A549 (cell line): ENCODE data around the gene FAM228A. TPM values are rescaled to one million over a fixed set of nuclear protein-coding genes. Genes with fewer than 3 reads are reported as not detected.

Experiments
- ATAC-seq, 2 experiments: fragments of 200-7000 bp in 1 of 2; fragments of >200 bp in 1 of 2; cut with Nextera tagmentation in 1 of 2; cut with Tn5 transposase in 1 of 2; 3 replicates each; pipeline versions ENCODE4 v1.8.0 to v1.9.1; 2018 to 2020; ENCODE audit warnings: mild to moderate bottlenecking in 1 of 2, moderate library complexity in 1 of 2
- CTCF ChIA-PET: fragments of 300-600 bp; sonication (Branson Sonifier 250); formaldehyde crosslinking; extraction: SDS; loops from one replicate; lab custom pipeline; 2021; ENCODE audit warnings: antibody characterized with exemption, inconsistent platforms; lab: Yijun Ruan, JAX
- POLR2A ChIA-PET: fragments of 350-600 bp; formaldehyde crosslinking; extraction: SDS; loops from one replicate; lab custom pipeline; 2021; ENCODE audit warnings: antibody characterized with exemption, inconsistent platforms; lab: Yijun Ruan, JAX
- DNase-seq, 2 experiments: peaks; one replicate each; pipeline versions ENCODE4 v3.0.0 to v3.0.0-alpha.2; 2011 to 2016; ENCODE audit warnings: low read depth in 1 of 2, low spot score in 1 of 2
- FAIRE-seq: peaks from 2 replicates; lab custom pipeline; 2011; peaks lifted over from hg19 to GRCh38; lab: Jason Lieb, UNC
- H3K27ac ChIP-seq, 2 experiments: fragments of >200 bp; sonication (Bioruptor Twin); formaldehyde crosslinking; 3 replicates each; pipeline ENCODE4 v1.5.1; 2016 to 2017
- H3K4me1 ChIP-seq: fragments of >200 bp; sonication (Bioruptor Twin); formaldehyde crosslinking; 3 replicates; pipeline ENCODE4 v1.6.1; 2016
- H3K4me2 ChIP-seq: fragments of >200 bp; sonication (Bioruptor Twin); formaldehyde crosslinking; 3 replicates; pipeline ENCODE4 v1.6.1; 2016
- H3K4me3 ChIP-seq: fragments of >200 bp; sonication (Bioruptor Twin); formaldehyde crosslinking; 3 replicates; pipeline ENCODE4 v1.5.1; 2016
- H3K9me3 ChIP-seq: fragments of >200 bp; sonication (Bioruptor Twin); formaldehyde crosslinking; 3 replicates; pipeline ENCODE4 v1.6.1; 2016
- BHLHE40 ChIP-seq: IDR thresholded peaks from 2 replicates; pipeline ENCODE4 v1.6.1; 2012; ENCODE audit warnings: low read depth, low read length, inconsistent platforms
- CEBPB ChIP-seq, 2 experiments: fragments of >200 bp in 1 of 2; sonication (Bioruptor Twin) in 1 of 2; formaldehyde crosslinking in 1 of 2; IDR thresholded peaks; 2 replicates each; pipeline ENCODE4 v1.6.1; 2012 to 2016
- EP300 ChIP-seq, 2 experiments: fragments of >200 bp; sonication (Bioruptor Twin); formaldehyde crosslinking; IDR thresholded peaks; 2 replicates in 1 of 2; 3 replicates in 1 of 2; pipeline ENCODE4 v1.6.1; 2016 to 2017
- FOXS1 ChIP-seq: fragments of 250-450 bp; sonication (Bioruptor Pico); IDR thresholded peaks from 2 replicates; pipeline ENCODE4 v1.5.0; 2020; ENCODE audit warnings: mild to moderate bottlenecking, moderate library complexity
- HDAC2 ChIP-seq: fragments of 200-600 bp; sonication (generic); IDR thresholded peaks from 2 replicates; pipeline ENCODE4 v1.6.1; 2016
- HOXA7 ChIP-seq: fragments of 250-450 bp; sonication (Bioruptor Pico); IDR thresholded peaks from 2 replicates; pipeline ENCODE4 v1.5.0; 2020; ENCODE audit warnings: mild to moderate bottlenecking, moderate library complexity
- HOXB13 ChIP-seq: fragments of 250-450 bp; sonication (Bioruptor Pico); IDR thresholded peaks from 2 replicates; pipeline ENCODE4 v1.5.0; 2020; ENCODE audit warnings: low read depth, mild to moderate bottlenecking, moderate library complexity
- HOXB5 ChIP-seq: fragments of 250-450 bp; sonication (Bioruptor Pico); IDR thresholded peaks from 2 replicates; pipeline ENCODE4 v1.5.0; 2020; ENCODE audit warnings: mild to moderate bottlenecking, moderate library complexity
- JUNB ChIP-seq: fragments of >200 bp; sonication (Bioruptor Twin); formaldehyde crosslinking; IDR thresholded peaks from 2 replicates; pipeline ENCODE4 v1.6.1; 2016
- MYC ChIP-seq: IDR thresholded peaks from 2 replicates; pipeline ENCODE4 v1.6.1; 2012; ENCODE audit warnings: mild to moderate bottlenecking, inconsistent platforms, low read length, improper control_type of control experiment, borderline replicate concordance
- NPAS2 ChIP-seq: fragments of 250-450 bp; sonication (Bioruptor Pico); IDR thresholded peaks from 2 replicates; pipeline ENCODE4 v1.8.0; 2022; ENCODE audit warnings: mild to moderate bottlenecking, moderate library complexity, borderline replicate concordance
- PHF8 ChIP-seq: fragments of 200-600 bp; sonication (generic); IDR thresholded peaks from 2 replicates; pipeline ENCODE4 v1.6.1; 2016; ENCODE audit warnings: low read depth, mild to moderate bottlenecking, antibody characterized with exemption, moderate library complexity, borderline replicate concordance
- RAD21 ChIP-seq, 2 experiments: fragments of >200 bp in 1 of 2; sonication (Bioruptor Twin) in 1 of 2; formaldehyde crosslinking in 1 of 2; IDR thresholded peaks in 1 of 2; conservative IDR thresholded peaks in 1 of 2; 2 replicates in 1 of 2; 3 replicates in 1 of 2; pipeline ENCODE4 v1.6.1; 2012 to 2018; ENCODE audit warnings: inconsistent platforms in 1 of 2
- RCOR1 ChIP-seq: fragments of 150-350 bp; IDR thresholded peaks from 2 replicates; pipeline ENCODE4 v1.6.1; 2014; ENCODE audit warnings: antibody characterized with exemption, low read length, low read depth
- RFX5 ChIP-seq: fragments of 450-650 bp; IDR thresholded peaks from 2 replicates; pipeline ENCODE4 v1.7.1; 2014; ENCODE audit warnings: antibody characterized with exemption, mild to moderate bottlenecking, moderate library complexity
- TFCP2L1 ChIP-seq: fragments of 250-450 bp; sonication (Bioruptor Pico); IDR thresholded peaks from 2 replicates; pipeline ENCODE4 v1.5.0; 2021; ENCODE audit warnings: mild to moderate bottlenecking
- TP53 ChIP-seq: fragments of 250-450 bp; sonication (Bioruptor Pico); IDR thresholded peaks from 2 replicates; pipeline ENCODE4 v1.5.0; 2021; ENCODE audit warnings: mild to moderate bottlenecking, moderate library complexity
- ZNF302 ChIP-seq: fragments of 250-450 bp; sonication (Bioruptor Pico); IDR thresholded peaks from 2 replicates; pipeline ENCODE4 v1.9.0; 2021; ENCODE audit warnings: inconsistent platforms, mild to moderate bottlenecking, moderate library complexity
- WGBS: methylation state at CpG from one replicate; pipeline ENCODE4 v1.1.6; 2017; ENCODE audit errors: missing lambda C conversion rate; 5-methylcytosine and 5-hydroxymethylcytosine counted together
- polyA plus RNA-seq, 4 experiments: library from polyadenylated mRNA; depleted of rRNA in 3 of 4; stranded (reverse); fragments of >200 nt; fragmentation: RNase III in 1 of 4; extraction: RNeasy Plus Mini Kit Qiagen cat#74134 plus additional on column Dnase treatment in 1 of 4; gene quantifications; 2 replicates in 3 of 4; 3 replicates in 1 of 4; pipeline ENCODE4 v1.2.3, GENCODE V29; 2011 to 2017
- TF ChIP-seq, protein P1 (sequence below): fragments of 250-450 bp; sonication (Bioruptor Pico); IDR thresholded peaks from 2 replicates; pipeline ENCODE4 v1.5.0; 2020; ENCODE audit warnings: low read depth, mild to moderate bottlenecking, moderate library complexity
- TF ChIP-seq, protein P2 (sequence below): IDR thresholded peaks from 2 replicates; pipeline ENCODE4 v1.6.1; 2012
- TF ChIP-seq, protein P3 (sequence below): IDR thresholded peaks from 2 replicates; pipeline ENCODE4 v1.6.1; 2012
- TF ChIP-seq, protein P4 (sequence below): fragments of 250-450 bp; sonication (Bioruptor Pico); IDR thresholded peaks from 2 replicates; pipeline ENCODE4 v1.5.0; 2021; ENCODE audit warnings: mild to moderate bottlenecking, moderate library complexity, borderline replicate concordance
- TF ChIP-seq, protein P5 (sequence below): IDR thresholded peaks from 2 replicates; pipeline ENCODE4 v1.6.1; 2012; ENCODE audit warnings: low read depth, borderline replicate concordance
- TF ChIP-seq, protein P6 (sequence below): fragments of 450-650 bp; IDR thresholded peaks from 2 replicates; pipeline ENCODE4 v1.6.1; 2014; ENCODE audit warnings: antibody characterized with exemption

FAM228A gene
- polyA plus RNA-seq, 2 of the 4 experiments (the other 2 are of a cell fraction): 0.13 TPM; not detected in 1

DNA sequence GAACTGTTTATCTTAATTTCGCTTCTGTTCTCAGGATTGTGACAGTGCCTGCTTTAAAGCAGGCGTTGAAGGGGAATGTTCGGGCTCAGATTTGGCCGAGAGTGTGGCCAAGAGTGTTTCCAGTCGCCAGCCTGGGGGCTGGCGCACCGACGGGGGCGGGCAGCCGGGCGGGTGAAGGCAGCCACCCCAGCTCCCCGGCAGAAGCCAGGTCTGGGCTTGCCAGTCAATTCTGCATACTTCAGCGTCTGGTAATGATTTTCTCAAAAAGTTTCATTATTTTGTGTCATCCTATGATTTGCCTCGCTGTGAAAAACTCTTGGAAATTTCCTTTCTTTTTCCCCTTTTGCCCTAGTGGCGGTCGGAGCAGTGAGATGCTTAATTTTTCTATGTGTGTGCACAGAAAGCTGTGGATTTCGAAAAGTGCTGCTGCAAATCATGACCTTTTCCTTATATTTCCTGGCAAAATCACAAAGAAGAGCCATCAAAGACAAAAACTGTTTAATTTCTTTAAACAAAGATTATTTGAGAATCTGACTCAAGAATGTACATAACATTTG lies 856 bp downstream of the FAM228A start (continued):
- TF ChIP-seq HDAC2 (no peak), NPAS2 (no peak), CEBPB (IDR thresholded peaks at IDR 0.05) (no peak), BHLHE40 (no peak), TFCP2L1 (CRISPR knock-in tag) (no peak)
- TF ChIP-seq, protein P1, sequence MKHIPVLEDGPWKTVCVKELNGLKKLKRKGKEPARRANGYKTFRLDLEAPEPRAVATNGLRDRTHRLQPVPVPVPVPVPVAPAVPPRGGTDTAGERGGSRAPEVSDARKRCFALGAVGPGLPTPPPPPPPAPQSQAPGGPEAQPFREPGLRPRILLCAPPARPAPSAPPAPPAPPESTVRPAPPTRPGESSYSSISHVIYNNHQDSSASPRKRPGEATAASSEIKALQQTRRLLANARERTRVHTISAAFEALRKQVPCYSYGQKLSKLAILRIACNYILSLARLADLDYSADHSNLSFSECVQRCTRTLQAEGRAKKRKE: no peak
- TF ChIP-seq, protein P2, sequence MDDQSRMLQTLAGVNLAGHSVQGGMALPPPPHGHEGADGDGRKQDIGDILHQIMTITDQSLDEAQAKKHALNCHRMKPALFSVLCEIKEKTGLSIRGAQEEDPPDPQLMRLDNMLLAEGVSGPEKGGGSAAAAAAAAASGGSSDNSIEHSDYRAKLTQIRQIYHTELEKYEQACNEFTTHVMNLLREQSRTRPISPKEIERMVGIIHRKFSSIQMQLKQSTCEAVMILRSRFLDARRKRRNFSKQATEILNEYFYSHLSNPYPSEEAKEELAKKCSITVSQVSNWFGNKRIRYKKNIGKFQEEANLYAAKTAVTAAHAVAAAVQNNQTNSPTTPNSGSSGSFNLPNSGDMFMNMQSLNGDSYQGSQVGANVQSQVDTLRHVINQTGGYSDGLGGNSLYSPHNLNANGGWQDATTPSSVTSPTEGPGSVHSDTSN: no peak
- TF ChIP-seq, protein P3, sequence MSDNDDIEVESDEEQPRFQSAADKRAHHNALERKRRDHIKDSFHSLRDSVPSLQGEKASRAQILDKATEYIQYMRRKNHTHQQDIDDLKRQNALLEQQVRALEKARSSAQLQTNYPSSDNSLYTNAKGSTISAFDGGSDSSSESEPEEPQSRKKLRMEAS: no peak

DNA sequence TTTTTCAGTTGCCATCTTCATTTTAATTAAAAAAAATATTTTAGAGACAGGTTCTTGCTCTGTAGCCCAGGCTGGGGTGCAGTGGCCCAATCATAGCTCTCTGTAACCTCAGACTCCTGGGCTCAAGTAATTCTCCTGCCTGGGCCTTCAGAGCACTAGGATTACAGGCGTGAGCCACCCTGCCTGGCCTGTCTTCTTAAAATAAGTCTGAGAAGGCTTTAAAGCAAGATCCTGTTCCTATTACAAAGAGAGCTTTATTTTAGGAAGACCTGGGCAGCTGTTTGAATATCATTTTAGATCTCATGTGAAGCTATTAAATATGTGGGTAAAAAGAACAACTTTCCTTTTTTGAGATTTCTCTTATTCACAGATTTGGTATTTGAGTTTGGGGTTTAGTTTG lies 1.5 kb downstream of the FAM228A start:
- no peak overlapping the region for H3K27ac ChIP-seq
- DNase-seq (no peak), FAIRE-seq (no peak)
- CTCF ChIA-PET: interaction anchor here (0.8 to 1.2 kb wide), 3 partner anchors 12 to 92 kb away, joined by 3 to 4 read pairs (median 4); partner anchors contain the start of gene TP53I3
- no peak for TF ChIP-seq HOXA7
- no peak for TF ChIP-seq RCOR1
- no peak for TF ChIP-seq FOXS1
- no peak for TF ChIP-seq HOXB5
- TF ChIP-seq RFX5: no peak
- no peak for TF ChIP-seq JUNB
- no peak for TF ChIP-seq EP300 (IDR thresholded peaks at IDR 0.05)
- TF ChIP-seq MYC: no peak
- TF ChIP-seq, protein P4, sequence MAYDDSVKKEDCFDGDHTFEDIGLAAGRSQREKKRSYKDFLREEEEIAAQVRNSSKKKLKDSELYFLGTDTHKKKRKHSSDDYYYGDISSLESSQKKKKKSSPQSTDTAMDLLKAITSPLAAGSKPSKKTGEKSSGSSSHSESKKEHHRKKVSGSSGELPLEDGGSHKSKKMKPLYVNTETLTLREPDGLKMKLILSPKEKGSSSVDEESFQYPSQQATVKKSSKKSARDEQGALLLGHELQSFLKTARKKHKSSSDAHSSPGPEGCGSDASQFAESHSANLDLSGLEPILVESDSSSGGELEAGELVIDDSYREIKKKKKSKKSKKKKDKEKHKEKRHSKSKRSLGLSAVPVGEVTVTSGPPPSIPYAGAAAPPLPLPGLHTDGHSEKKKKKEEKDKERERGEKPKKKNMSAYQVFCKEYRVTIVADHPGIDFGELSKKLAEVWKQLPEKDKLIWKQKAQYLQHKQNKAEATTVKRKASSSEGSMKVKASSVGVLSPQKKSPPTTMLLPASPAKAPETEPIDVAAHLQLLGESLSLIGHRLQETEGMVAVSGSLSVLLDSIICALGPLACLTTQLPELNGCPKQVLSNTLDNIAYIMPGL (CRISPR knock-in tag): no peak
- TF ChIP-seq, all 56 proteins: peak for 0
- POLR2A ChIA-PET: no interaction called here
- no peak overlapping the region for H3K4me3 ChIP-seq
- no peaks in the 10 kb centered on the region for H3K4me1 ChIP-seq
- H3K4me2 ChIP-seq: no peak overlapping the region
- no peak for ATAC-seq
- no peaks in the 10 kb centered on the region for H3K9me3 ChIP-seq
- 77% methylated on average over 1 of the region's 1 CpG for WGBS

DNA sequence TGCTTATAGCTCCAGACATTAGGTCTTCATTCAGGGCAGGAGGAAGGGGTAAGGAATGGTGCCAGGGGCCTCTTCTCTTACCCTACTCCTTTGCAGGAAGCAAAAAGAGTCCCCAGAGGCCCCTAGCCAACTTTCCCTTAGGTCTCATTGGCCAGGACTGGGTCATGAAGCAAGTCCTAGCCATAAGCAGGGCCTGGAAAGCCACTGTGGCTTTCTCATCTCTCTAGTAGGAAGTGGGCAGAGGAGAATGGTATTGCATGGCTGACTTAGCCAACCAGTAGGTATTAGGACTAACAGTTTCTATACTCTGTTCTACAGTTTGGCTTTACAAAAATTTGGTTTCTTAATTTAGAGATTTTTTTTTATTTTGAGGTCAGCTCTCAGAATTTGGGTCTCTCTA lies 4.8 kb downstream of the FAM228A start:
- H3K9me3 ChIP-seq: no peaks in the 10 kb centered on the region
- TF ChIP-seq HOXA7: no peak
- no peak for TF ChIP-seq TP53 (CRISPR knock-in tag)
- no peak for TF ChIP-seq HOXB13 (CRISPR knock-in tag)
- TF ChIP-seq PHF8: no peak
- TF ChIP-seq RAD21 (conservative IDR thresholded peaks at IDR 0.05 in 1 of 2, IDR thresholded peaks at IDR 0.05 in 1 of 2): no peak
- no peak for TF ChIP-seq ZNF302
- TF ChIP-seq, protein P5, sequence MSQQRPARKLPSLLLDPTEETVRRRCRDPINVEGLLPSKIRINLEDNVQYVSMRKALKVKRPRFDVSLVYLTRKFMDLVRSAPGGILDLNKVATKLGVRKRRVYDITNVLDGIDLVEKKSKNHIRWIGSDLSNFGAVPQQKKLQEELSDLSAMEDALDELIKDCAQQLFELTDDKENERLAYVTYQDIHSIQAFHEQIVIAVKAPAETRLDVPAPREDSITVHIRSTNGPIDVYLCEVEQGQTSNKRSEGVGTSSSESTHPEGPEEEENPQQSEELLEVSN: no peak
- no peak for TF ChIP-seq BHLHE40
- TF ChIP-seq, protein P6, sequence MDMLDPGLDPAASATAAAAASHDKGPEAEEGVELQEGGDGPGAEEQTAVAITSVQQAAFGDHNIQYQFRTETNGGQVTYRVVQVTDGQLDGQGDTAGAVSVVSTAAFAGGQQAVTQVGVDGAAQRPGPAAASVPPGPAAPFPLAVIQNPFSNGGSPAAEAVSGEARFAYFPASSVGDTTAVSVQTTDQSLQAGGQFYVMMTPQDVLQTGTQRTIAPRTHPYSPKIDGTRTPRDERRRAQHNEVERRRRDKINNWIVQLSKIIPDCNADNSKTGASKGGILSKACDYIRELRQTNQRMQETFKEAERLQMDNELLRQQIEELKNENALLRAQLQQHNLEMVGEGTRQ: no peak
- TF ChIP-seq, all 56 proteins: peak for 0
- FAIRE-seq (no peak), DNase-seq (no peak), ATAC-seq (no peak)
- Histone ChIP-seq H3K4me1 (no peaks in the 10 kb centered on the region), H3K4me2 (no peak overlapping the region), H3K27ac (no peak overlapping the region), H3K4me3 (no peak overlapping the region)
- POLR2A ChIA-PET: no interaction called here
- CTCF ChIA-PET: interaction anchor here (1.0 to 2.2 kb wide), 4 partner anchors 10 to 96 kb away, joined by 3 to 16 read pairs (median 4); partner anchors contain the start of gene TP53I3
